ENCODE results near the gene TRIM31.

- TF ChIP-seq POLR2A (IDR thresholded peaks at IDR 0.05; ENCODE audit: low read depth, low read length), result no peak
- TF ChIP-seq TAF1 (IDR thresholded peaks at IDR 0.05; ENCODE audit: borderline replicate concordance, low read depth, low read length), result no peak
- no peak for TF ChIP-seq POLR2AphosphoS5 (IDR thresholded peaks at IDR 0.05; ENCODE audit: low read depth, low read length)
Measured at GRCh38 chr6:30093951-30094661, 18.8 kb downstream of the TRIM31 start.
